CD4-positive, alpha-beta T cell treated with Interleukin-4 for 1 hour (primary cell): ENCODE measurements around the gene CFAP92.
A peak's percentile ranks its signal among the peaks of the same experiment; 100 is the strongest.
"Not testable (repeated sequence)": the region's sequence is repeated elsewhere in the genome, so short reads cannot be mapped to it uniquely, and the experiment has no call there.

ENCODE experiments used
- DNase-seq, 2 donors: peaks; one replicate each; pipeline ENCODE4 v3.0.0-alpha.2; 2020 to 2022

CFAP92 gene

DNA sequence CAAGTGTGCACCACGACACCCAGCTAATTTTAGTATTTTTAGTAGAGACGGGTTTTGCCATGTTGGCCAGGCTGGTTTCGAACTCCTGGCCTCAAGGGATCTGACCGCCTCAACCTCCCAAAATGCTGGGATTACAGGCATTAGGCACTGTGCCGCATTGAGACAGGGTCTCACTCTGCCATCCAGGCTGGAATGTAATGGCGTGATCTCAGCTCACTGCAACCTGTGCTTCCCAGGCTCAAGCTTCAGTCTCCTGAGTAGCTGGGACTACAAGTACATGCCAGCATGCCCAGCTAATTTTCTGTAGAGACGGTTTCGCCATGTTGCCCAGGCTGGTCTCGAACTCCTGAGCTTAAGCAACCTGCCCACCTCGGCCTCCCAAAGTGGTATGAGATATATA lies 62.8 kb downstream of the CFAP92 start:
- DNase-seq = no peak

DNA sequence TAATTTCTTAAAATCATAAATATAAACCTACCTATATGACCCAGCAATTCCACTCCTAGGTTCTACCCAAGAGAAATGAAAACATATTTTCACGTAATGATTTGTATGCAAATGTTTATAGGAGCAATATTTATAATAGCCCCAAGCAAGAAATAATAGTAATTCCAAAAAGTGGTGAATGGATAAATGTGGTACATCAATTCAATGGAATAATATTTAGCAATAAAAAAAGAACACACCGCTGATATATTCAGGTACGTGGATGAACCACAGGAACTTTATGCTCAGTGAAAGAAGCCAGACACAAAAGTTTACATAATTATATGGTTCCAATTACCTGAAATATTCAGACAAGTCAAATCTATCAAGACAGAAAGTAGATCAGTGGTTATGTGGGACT lies 64.5 kb downstream of the CFAP92 start:
- no peak for DNase-seq

DNA sequence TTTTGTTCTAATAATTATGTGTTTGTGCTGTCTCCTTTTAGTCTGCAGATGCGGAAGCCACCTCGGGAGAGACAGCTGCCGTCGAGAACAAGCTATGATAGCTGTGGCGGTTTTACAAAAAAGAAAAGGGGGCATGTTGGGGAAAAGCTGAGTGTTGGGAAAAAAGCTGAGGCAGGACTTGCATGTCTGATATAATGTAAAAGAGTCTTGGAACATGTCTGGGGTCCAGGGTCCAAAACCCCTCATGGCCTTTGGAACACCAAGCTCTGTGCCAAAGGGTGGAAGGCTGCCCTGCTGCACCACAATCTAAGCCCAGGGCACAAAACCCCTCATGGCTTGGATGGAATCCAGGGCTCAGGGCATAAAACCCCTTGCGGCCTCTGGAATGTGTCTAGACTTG lies 69.9 kb downstream of the CFAP92 start:
- not testable (repeated sequence) for DNase-seq

DNA sequence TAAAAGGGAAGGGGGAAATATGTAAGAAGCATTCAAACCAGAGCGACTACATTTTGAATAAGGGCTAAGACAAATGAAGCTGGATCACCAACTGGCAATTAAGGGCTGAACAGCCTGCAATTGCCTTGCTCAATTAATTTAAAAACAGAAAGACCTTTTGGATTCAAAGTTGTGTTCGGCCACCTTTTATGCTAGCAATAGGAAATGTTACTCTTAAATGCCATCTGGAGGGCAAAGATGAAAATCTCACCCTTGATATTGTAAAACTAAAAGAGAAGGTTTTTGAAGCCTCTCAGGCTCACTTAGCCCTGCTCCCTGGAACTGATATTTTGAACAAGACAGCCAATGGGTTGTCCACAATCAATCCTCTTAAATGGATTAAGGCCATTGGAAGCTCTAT lies 70.3 kb downstream of the CFAP92 start:
- peak in 1 of 2 donors; percentile 41 for DNase-seq

DNA sequence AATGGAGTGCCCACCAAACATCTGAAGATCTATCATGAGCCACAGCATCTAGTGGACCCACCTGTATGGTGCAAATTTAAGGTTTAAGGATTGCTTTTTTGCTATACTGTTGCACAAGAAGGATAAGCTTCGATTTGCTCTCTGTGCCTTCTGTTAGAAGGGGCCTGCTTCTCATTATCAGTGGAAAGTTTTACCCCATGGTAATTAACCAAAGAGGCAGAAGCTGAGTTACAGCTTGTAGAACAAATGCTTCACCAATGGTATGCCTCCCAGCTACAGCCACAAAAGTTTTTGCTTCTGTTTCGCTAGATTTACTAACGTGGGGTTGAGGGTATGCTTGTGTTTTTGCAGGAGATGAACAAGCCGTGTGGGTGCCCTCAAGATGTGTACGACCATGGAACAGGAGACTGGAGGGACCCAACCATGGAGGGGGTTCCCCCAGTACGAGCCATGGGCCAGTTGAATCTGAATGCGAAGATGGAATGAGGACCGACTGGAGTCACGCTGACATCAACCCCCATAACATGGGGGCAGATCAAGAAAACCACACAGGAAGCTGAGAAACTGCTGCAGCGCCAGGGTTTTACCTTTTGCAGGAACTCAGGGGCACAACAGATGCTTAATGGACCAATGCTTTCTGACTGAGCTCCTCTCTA lies 70.9 kb downstream of the CFAP92 start:
- peak; percentile 33 to 50 for DNase-seq

DNA sequence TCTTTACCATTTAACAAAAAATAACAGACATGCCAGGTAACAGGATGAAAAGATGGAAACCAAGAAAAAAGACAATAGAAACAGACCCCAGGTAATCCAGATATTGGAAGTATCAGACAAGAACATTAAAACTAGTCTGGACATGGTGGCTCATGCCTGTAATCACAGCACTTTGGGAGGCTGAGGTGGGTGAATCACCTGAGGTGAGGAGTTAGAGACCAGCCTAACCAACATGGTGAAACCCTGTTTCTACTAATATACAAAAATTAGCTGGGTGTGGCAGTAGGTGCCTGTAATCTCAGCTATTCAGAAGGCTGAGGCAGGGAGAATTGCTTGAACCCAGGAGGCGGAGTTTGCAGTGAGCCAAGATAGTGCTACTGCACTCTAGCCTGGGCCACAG lies 73.9 kb downstream of the CFAP92 start:
- DNase-seq = no peak

DNA sequence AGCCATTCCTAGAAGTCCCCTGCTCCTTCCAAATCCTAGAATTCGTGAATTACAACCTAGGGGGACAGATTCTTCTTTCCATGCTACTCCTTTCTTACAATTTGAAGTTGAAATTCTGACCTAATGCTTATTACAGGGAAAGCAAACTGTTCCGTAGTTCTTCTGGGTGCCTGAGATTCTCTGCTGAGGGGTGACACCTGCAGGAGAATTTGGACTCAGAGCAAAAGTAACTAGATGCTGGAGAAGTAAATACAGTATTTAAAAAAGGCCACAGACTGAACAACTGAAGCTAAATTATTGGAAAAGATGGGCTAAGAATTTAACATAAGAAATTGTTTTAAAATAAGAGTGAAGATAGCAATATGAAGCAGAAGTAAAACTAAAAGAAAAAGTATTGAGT lies 76.6 kb downstream of the CFAP92 start:
- DNase-seq = no peak

DNA sequence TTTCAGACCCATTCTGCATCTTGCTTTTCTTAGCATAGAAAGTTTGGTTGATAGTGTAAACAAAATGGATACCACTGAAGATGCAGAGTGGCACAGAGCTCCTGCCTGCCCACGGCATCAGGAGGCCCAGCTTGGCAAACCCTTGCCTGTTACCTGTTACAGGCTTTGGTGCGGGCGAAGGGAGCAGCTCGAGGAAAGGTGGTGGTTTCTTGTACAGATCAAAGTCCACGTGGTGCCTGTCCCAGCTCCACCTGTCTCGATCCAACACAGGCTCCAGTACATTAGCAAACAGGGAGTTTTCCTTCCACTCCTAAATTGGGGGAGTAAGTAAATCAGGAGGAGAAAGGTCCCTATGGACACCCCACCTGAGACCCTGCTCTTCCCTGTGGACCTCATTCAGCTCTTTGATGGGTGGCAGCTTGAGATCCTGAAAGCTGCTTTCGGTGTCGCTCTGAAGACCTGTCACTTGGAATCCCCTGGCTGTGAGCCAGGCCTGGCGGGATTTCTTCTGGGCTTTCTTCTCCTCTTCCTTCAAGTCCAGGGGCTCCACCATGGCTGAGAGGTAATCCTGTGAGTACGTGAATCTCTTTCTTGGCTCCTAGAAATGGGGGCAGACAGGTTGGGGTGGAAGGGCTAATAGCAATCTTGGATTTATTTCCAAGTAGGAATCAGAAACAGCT lies 78.8 kb downstream of the CFAP92 start:
- DNase-seq = no peak

DNA sequence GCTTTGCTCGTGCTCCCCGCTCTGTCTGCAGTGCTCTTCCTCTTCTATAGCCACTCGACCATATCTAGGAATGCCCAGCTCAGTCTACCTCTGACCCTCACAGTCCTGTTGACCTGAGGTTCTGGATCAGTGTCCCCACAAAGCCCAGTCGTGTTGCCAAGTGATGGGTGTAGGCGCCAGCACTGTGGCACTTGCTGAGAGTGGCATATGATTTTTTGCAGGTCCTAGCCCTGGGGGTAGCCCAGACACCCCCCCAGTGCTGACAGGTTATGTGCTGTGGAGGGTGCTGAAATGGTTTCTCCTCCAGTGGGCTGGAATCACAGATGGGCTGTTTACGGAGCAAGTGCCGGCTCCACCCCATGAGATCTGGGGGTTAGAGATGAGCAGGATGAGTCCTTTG lies 82.0 kb downstream of the CFAP92 start:
- DNase-seq = no peak

DNA sequence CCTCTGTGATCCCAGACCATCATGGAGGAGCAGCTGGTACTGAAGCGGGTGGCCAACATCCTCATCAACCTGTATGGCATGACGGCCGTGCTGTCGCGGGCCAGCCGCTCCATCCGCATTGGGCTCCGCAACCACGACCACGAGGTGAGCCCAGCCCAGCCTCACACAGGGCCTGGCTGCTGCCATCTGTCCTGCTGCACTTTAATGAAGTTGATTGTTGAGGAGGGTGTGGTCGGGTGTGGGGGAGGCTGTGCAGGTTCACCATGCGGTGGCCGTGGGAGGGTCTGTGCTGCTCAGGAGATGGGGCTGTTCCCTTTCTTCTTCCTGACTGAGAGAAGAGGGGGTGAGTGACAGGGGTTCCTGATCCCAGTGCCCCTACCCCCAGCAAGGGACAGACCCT lies 83.9 kb downstream of the CFAP92 start:
- no peak for DNase-seq

DNA sequence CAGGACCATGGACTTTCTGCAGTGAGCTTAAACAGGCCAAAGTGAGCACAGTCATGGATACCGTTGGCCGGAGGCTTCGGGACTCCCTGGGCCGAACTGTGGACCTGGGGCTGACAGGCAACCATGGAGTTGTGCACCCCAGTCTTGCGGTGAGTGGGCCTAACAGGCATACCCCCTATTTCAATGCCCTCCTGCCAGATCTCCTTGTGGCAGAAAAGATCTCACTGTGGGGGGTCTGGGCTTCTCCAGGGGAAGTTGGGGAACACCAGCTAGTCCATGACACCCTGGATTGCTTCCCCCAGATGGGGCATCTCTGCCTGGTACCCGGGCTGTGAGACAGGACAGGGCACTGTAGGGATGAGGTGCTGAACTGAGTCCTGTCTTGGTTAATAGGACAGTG lies 84.9 kb downstream of the CFAP92 start:
- DNase-seq = no peak

DNA sequence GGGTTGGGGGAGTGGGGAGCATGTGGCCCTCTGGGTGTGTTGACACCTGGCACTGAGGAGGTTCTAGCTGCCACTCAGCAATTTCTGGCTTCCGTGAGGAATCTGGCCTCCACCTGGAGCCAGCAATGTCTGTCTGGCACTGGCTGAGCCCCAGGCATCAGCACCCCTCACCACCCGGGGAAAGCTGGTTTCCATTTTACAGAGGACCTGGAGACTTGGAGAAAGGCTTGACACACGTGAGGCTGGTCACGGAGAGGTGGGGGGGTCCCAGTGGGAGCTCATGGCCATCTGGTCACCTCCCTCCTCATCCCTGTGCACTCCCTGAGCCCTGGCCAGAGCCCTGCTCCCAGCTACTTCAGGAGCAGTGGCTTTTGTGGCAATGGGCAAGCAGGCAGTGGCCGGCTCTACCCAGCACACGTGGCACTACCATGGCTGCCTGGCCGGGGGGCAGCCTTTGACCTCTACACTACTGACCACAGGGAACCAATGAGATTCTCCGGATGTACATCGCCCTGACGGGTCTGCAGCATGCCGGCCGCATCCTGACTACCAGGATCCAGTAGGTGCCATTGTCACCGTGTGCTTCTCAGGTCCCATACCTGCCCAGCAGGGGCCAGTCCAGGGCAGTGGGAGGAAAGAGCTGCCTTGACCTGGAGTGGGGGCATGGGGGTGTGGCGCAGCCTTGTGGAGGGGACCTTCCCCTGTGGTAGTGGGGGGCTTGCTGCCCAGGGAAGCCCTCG lies 86.0 kb downstream of the CFAP92 start:
- no peak for DNase-seq

DNA sequence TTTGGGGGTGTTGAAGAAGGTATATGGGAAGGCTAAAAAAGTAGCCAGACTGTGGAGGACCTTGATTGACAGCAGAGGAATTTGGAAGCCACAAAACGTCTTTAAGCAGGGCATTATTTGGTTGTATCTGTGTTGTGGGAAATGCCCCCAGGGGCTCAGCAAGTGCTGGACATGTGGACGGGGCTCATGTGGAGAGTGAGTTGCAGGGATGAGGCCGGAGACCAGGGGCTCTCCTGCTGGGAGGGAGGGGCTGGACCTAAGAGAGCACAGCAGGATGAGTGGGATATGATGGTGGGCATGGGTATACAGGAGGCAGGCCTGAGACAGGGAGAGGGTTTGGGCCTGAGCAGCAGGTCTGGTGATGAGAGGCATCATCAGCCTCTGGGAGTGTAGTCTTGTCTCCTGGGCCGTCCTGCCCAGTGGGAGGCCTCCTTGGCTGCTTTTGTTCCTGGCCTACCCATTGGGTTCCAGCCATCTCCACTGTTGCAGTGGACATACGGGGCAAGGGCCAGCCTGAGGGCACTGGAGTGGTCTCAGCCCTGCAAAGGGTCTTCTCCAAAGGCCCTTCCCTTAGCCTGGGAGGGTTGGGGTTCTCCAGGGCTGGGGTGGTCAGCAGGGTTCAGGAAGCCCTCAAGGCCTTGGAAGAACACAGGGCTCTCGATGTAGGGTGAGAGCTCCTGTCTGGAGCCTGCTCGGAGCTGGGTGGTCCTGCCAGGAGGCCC lies 86.9 kb downstream of the CFAP92 start:
- DNase-seq = no peak

DNA sequence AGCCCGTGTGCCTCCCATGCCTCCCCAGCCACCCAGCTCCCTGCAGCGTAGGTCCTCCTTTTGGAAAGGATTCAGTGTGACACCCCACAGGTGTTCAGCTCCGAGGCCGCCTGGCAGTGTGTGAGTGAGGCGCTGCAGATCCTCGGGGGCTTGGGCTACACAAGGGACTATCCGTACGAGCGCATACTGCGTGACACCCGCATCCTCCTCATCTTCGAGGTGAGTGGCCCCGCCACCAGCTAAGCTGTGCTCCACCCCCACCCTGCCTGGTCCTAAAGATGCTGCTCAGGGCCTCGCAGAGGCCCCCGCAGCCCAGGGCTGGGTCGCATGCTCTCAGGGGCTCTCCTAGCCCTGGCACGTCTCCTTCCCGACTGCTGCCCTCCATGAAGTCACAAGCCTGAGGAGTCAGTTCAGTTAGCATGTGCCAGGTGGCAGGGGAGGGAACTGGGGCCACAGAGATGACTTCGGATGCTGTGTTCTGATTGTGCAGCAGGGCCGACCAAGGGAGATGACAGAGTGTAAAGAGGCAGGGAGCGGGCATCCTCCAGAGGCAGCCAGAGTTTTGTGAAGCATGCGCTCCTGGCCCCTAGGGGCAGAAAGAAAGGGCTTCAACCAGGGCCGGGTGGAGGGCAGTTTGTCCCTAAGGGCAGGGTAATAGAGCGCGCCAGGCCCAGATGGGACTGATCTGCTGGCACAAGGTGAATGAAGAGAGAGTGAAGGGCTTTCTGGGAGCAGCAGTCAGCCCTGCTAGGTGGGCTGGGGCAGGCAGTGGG lies 87.7 kb downstream of the CFAP92 start:
- DNase-seq = no peak

DNA sequence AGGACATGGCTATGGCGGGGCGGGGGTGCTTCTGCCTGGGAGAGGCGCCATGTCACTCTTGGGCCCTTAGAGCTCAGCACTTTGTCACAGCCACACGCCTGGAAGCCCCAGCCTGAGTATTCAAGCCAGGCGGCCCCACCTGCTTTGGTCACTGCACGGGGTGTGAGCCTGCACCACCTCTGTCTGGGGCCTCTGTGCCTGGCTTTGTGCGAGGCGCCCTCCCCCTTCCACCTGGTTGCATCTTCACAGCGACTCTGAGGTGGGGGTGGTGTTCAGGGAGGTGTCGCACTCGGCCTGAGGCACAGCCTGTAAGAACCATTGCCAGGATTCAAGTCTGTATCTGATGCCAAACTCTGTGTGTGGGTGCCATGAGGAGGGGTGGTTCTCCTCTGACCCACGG lies 90.4 kb downstream of the CFAP92 start:
- DNase-seq = no peak

DNA sequence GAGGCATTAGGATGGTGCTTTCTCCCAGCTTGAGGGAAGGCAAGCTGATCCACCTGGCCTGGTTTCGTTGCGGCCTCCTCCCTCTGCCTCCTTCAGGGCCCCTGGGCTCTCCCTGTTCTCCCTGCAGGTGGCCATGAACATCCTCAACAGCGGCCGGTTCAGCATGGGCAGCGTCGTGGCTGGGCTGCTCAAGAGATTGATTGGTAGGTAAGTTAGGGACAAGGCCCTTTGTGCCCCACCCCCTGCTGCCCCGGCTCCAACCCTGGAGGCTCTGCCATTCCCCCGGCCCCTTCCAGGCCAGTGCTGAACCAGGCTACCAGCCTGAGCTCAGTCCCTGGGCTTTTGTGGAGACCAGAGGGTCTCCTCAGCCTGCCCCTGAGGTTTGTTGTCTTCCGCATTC lies 91.5 kb downstream of the CFAP92 start:
- no peak for DNase-seq

DNA sequence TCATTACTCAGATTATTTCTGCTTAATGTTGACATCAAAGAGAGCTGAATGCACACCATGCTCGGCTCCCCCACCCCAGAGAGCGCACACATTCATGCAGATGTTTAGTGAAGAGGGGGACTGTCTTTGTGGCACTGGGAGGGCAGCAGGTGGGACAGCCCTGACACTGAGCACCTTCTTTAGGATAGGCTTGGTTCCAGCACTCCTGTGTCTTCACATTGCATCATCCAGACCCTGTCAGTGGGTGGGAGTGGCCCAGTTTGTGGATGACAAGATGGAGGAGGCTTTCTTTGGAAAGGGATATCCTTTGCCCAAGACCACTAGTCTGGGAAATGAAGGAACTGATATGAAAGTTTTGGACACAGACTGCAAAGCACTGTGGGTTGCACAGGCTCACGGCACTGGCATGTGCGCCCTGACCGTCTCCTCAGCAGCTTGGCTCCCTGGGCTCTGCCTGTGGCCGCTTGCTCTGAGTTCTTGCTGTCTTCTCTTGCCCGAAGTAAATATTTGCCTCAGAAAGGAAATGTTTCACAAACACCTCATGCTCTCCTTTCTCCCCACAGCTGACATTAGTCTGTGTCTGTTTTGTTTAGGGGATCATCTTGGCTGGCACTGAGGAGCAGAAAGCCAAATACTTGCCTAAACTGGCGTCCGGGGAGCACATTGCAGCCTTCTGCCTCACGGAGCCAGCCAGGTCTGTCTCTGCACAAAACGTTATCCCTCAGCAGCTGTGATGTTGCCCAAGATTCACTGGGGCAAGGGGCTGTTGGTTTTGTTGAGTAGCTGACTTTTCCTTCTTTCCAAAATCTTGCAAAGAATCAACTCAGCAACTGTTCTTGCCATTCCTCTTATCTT lies 97.8 kb downstream of the CFAP92 start:
- DNase-seq = no peak

DNA sequence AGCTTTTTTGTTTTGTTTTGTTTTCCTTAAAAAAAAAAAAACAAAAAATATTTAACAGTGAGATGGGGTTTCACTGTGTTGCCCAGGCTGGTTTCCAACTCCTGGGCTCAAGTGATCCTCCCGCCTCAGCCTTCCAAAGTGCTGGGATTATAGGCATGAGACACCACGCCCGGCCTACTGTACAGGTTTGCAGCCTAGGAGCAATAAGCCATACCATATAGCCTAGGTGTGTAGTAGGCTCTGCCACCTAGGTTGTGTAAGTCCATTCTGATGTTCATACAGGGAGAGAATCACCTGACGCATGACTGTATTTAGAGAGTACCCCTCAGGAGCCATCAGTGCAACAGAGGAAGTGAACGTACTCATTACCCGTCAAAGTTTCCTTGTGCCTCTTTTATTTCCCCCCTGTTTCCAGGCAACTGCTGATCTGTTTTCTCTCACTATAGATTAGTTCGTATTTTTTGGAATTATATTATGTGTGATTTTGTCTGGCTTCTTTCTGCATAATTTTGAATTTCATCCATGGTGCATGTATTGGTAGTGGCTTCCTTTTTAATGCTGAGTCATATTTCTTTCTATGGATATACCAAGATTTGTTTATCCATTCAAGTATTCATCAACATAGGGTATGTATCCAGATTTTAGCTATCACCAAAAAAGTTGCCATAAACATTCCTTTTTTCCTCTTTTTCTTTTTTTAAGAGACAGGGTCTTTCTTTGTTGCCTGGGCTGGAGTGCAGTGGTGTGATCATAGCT lies 104.6 kb downstream of the CFAP92 start:
- DNase-seq = no peak

DNA sequence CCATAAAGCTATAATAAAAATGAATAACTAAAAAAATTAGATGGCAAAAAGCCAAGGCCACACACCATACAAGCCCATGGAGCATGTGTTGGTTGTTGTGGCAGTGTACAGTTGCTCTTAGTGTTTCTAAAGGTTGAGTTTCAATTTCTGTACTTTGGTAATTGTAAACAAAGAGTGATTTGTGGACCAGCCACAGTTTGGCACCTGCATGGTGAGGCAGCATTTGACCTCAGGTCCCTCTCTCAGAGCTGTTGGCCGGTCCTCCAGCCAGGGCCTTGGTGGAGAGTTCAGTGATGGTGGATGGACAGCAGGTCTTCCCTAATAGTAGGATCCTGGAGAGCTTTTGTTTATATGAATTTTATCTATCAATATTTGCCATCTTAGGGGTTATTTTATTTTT lies 108.9 kb downstream of the CFAP92 start:
- no peak for DNase-seq

DNA sequence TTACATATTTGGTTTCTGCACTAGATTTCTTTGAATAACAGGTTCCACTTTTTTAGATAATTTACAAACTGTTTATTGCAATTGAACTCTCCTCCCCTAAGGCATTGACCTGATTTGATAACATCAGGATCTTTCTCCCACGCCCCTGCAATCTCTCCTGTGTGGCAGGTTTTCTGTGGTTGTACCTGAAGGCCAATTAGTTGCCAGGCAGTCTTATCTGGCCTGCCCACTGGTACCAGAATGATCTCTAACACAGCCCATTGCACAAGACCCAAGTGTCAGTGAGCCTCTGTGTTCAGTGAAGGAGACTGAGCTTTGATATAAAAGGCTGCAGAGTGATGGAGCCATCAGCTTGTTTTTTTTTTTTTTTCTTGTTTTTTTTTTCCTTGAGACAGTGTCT lies 111.2 kb downstream of the CFAP92 start:
- DNase-seq = no peak

DNA sequence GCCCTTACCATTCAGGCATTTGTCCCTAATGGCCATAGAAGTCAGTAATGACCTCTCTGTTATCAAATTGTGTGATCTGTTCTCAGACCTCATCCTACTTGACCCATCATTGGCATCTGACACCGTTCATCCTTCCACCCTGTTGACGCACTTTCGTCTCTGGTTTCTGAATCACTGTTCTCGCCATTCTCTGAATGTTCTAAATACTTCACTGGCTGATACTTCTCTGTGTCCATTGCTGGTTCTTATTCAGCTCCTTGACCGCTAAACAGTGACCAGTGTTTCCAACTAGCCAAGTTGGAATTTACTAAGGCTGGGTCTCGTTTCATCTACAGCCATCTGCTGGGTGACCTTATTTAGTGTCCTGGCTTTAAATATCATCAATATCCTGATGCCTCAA lies 112.3 kb downstream of the CFAP92 start:
- no peak for DNase-seq
